MM.1S (cell line): ENCODE results near the gene CAPN5.

ENCODE experiments used
- CTCF ChIP-seq: fragments of 300-600 bp; sonication (generic); IDR thresholded peaks from 2 replicates; pipeline ENCODE4 v1.5.1; 2016; ENCODE audit warnings: antibody characterized with exemption, low read length, mixed read lengths
- EZH2 ChIP-seq: fragments of 300-600 bp; sonication (generic); optimal IDR thresholded peaks from 2 replicates; pipeline ENCODE3; 2017; ENCODE audit warnings: low read depth, mild to moderate bottlenecking, antibody characterized with exemption, low read length, mixed read lengths

- no peak for TF ChIP-seq CTCF
- no peak for TF ChIP-seq EZH2
These were observed 14.3 kb upstream of the CAPN5 start for GRCh38 chr11:77052518-77052917.
